SK-N-SH treated with all-trans-retinoic acid at 6 μM for 48 hours (cell line): ENCODE measurements around the gene LRRC26.

Experiments used
- ESRRG ChIP-seq: fragments of 250-450 bp; sonication (Bioruptor Pico); IDR thresholded peaks from 2 replicates; pipeline ENCODE4 v1.6.1; 2021; ENCODE audit warnings: mild to moderate bottlenecking
- ISL1 ChIP-seq: fragments of 250-450 bp; sonication (Bioruptor Pico); IDR thresholded peaks from 2 replicates; pipeline ENCODE4 v2.1.2; 2022; ENCODE audit warnings: mild to moderate bottlenecking, moderate library complexity
- ZC3H10 ChIP-seq: fragments of 250-450 bp; sonication (Bioruptor Pico); IDR thresholded peaks from 2 replicates; pipeline ENCODE4 v1.5.1; 2021; ENCODE audit warnings: mild to moderate bottlenecking, moderate library complexity
- ZNF565 ChIP-seq: fragments of 450-650 bp; formaldehyde crosslinking; conservative IDR thresholded peaks from 2 replicates; pipeline ENCODE4 v1.5.0; 2020; ENCODE audit warnings: low read depth, mild to moderate bottlenecking, moderate library complexity
- ZNF8 ChIP-seq: fragments of 450-650 bp; formaldehyde crosslinking; IDR thresholded peaks from 2 replicates; pipeline ENCODE4 v1.5.0; 2020; ENCODE audit warnings: mild to moderate bottlenecking, moderate library complexity
- TF ChIP-seq, protein P1 (sequence below): fragments of 250-450 bp; sonication (Bioruptor Pico); IDR thresholded peaks from 2 replicates; pipeline ENCODE4 v1.8.0; 2020; ENCODE audit warnings: mild to moderate bottlenecking, moderate library complexity, borderline replicate concordance

DNA sequence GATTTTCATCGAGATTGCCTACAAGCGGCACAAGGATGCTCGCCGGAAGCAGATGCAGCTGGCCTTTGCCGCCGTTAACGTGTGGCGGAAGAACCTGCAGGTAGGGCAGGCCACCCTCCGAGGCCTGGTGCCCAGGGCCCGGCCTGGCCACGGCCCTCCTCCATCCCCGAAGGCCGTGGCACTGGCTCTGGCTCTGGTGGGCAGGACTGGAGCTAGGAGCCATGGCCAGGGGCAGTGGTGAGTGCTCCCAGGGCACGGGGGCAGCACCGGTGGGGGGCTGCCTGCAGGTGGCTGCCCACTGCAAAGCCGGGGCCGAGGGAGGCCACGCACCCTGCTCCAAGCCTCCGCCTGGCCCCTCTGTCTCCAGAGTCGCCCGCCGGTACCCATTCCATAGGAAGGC, 6.0 kb downstream of the LRRC26 start:
- no peak for TF ChIP-seq ZC3H10 (CRISPR knock-in tag)
- no peak for TF ChIP-seq ZNF565 (CRISPR knock-in tag)
- TF ChIP-seq, protein P1, sequence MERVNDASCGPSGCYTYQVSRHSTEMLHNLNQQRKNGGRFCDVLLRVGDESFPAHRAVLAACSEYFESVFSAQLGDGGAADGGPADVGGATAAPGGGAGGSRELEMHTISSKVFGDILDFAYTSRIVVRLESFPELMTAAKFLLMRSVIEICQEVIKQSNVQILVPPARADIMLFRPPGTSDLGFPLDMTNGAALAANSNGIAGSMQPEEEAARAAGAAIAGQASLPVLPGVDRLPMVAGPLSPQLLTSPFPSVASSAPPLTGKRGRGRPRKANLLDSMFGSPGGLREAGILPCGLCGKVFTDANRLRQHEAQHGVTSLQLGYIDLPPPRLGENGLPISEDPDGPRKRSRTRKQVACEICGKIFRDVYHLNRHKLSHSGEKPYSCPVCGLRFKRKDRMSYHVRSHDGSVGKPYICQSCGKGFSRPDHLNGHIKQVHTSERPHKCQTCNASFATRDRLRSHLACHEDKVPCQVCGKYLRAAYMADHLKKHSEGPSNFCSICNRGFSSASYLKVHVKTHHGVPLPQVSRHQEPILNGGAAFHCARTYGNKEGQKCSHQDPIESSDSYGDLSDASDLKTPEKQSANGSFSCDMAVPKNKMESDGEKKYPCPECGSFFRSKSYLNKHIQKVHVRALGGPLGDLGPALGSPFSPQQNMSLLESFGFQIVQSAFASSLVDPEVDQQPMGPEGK (CRISPR knock-in tag): no peak
- no peak for TF ChIP-seq ZNF8 (CRISPR knock-in tag)
- no peak for TF ChIP-seq ISL1 (CRISPR knock-in tag)
- no peak for TF ChIP-seq ESRRG (CRISPR knock-in tag)
